IMR-90 (cell line): ENCODE results near the gene DSN1. TPM values are rescaled to one million over a fixed set of nuclear protein-coding genes. Genes with fewer than 3 reads are reported as not detected.

Experiments
- ATAC-seq: fragments of 200-7000 bp; cut with Tn5 transposase; 2 replicates; pipeline ENCODE4 v1.9.1; 2020; ENCODE audit warnings: low read depth, mild to moderate bottlenecking, moderate library complexity
- BruUV-seq: library from RNA; stranded (reverse); fragments of 400-500 nt; replicated peaks from 2 replicates; lab custom pipeline; 2021; lab: Mats Ljungman, UMichigan
- CTCF ChIA-PET: fragments of 300-600 bp; formaldehyde crosslinking; extraction: SDS; loops from one replicate; lab custom pipeline; 2021; ENCODE audit warnings: antibody characterized with exemption; lab: Yijun Ruan, JAX
- POLR2A ChIA-PET: fragments of 300-600 bp; sonication (Branson Sonifier 250); formaldehyde crosslinking; loops from one replicate; lab custom pipeline; 2022; ENCODE audit warnings: antibody characterized with exemption; ENCODE audit not compliant: unreplicated experiment; lab: Charles Lee
- DNase-seq: peaks from one replicate; pipeline ENCODE4 v3.0.0; 2013
- H2AFZ ChIP-seq: replicated peaks from 2 replicates; pipeline ENCODE3; 2013; ENCODE audit warnings: low read length, mild to moderate bottlenecking; ENCODE audit not compliant: poor library complexity
- H2AK5ac ChIP-seq: 2 replicates; pipeline ENCODE4 v1.6.1; 2013; ENCODE audit warnings: low read depth, low read length, inconsistent platforms
- H2AK9ac ChIP-seq: replicated peaks from 2 replicates; pipeline ENCODE3; 2013; ENCODE audit warnings: mild to moderate bottlenecking, low read depth, low read length, moderate library complexity; ENCODE audit not compliant: poor library complexity
- H2BK120ac ChIP-seq: 2 replicates; pipeline ENCODE4 v1.6.1; 2013; ENCODE audit warnings: low read depth, low read length, inconsistent platforms
- H2BK15ac ChIP-seq: 3 replicates; pipeline ENCODE4 v1.6.1; 2013; ENCODE audit warnings: low read depth, low read length, inconsistent platforms
- H2BK20ac ChIP-seq: 2 replicates; pipeline ENCODE4 v1.6.1; 2013; ENCODE audit warnings: low read depth, mild to moderate bottlenecking, inconsistent platforms, low read length, moderate library complexity
- H2BK5ac ChIP-seq: 2 replicates; pipeline ENCODE4 v1.6.1; 2013; ENCODE audit warnings: mild to moderate bottlenecking, low read depth, low read length, inconsistent platforms; ENCODE audit not compliant: poor library complexity, severe bottlenecking
- H3K14ac ChIP-seq: replicated peaks from 2 replicates; pipeline ENCODE4 v1.6.1; 2013; ENCODE audit warnings: low read depth, low read length, inconsistent platforms
- H3K18ac ChIP-seq: 2 replicates; pipeline ENCODE4 v1.6.1; 2013; ENCODE audit warnings: low read depth, low read length, control low read depth
- H3K23ac ChIP-seq: 2 replicates; pipeline ENCODE4 v1.6.1; 2013; ENCODE audit warnings: low read depth, low read length, inconsistent platforms
- H3K27ac ChIP-seq: 2 replicates; pipeline ENCODE4 v1.5.1; 2013; ENCODE audit warnings: mild to moderate bottlenecking, control low read depth, low read length; ENCODE audit not compliant: insufficient read depth
- H3K27me3 ChIP-seq: 2 replicates; pipeline ENCODE4 v1.6.1; 2013; ENCODE audit warnings: low read length; ENCODE audit not compliant: control insufficient read depth, insufficient read depth
- H3K36me3 ChIP-seq: 2 replicates; pipeline ENCODE4 v1.6.1; 2013; ENCODE audit warnings: low read length, mixed read lengths; ENCODE audit not compliant: control insufficient read depth, insufficient read depth
- H3K4ac ChIP-seq: 2 replicates; pipeline ENCODE4 v1.6.1; 2013; ENCODE audit warnings: low read depth, low read length, inconsistent platforms
- H3K4me1 ChIP-seq: 2 replicates; pipeline ENCODE4 v1.6.1; 2013; ENCODE audit warnings: low read length, mixed read lengths; ENCODE audit not compliant: control insufficient read depth, insufficient read depth
- H3K4me2 ChIP-seq: 2 replicates; pipeline ENCODE4 v1.6.1; 2013; ENCODE audit warnings: low read depth, mild to moderate bottlenecking, control low read depth, low read length, moderate library complexity
- H3K4me3 ChIP-seq: 2 replicates; pipeline ENCODE4 v1.5.1; 2013; ENCODE audit warnings: low read depth, mild to moderate bottlenecking, control low read depth, low read length, moderate library complexity; ENCODE audit not compliant: insufficient read depth
- H3K56ac ChIP-seq: 2 replicates; pipeline ENCODE4 v1.6.1; 2013; ENCODE audit warnings: low read length, inconsistent platforms; ENCODE audit not compliant: insufficient read depth; ENCODE audit errors: extremely low read depth
- H3K79me1 ChIP-seq, 2 experiments: 2 replicates each; pipeline ENCODE4 v1.6.1; 2013; ENCODE audit warnings: low read length in 2 of 2, inconsistent platforms in 1 of 2, low read depth in 1 of 2
- H3K9ac ChIP-seq: 2 replicates; pipeline ENCODE4 v1.6.1; 2013; ENCODE audit warnings: low read depth, low read length, control low read depth
- H3K9me1 ChIP-seq: 2 replicates; pipeline ENCODE4 v1.6.1; 2013; ENCODE audit warnings: low read length, inconsistent platforms; ENCODE audit not compliant: insufficient read depth
- H3K9me3 ChIP-seq: 2 replicates; pipeline ENCODE4 v1.6.1; 2013; ENCODE audit warnings: low read length; ENCODE audit not compliant: control insufficient read depth, insufficient read depth
- H4K20me1 ChIP-seq: 2 replicates; pipeline ENCODE4 v1.6.1; 2013; ENCODE audit warnings: low read length, inconsistent platforms; ENCODE audit not compliant: insufficient read depth
- H4K5ac ChIP-seq: 2 replicates; pipeline ENCODE4 v1.6.1; 2013; ENCODE audit warnings: mild to moderate bottlenecking, low read depth, low read length, control low read depth
- H4K8ac ChIP-seq, 2 experiments: 2 replicates each; pipeline ENCODE4 v1.6.1; 2013; ENCODE audit warnings: low read depth in 2 of 2, low read length in 2 of 2, control low read depth in 1 of 2, inconsistent platforms in 1 of 2
- H4K91ac ChIP-seq: 2 replicates; pipeline ENCODE4 v1.6.1; 2013; ENCODE audit warnings: low read depth, low read length, inconsistent platforms; ENCODE audit not compliant: insufficient read depth
- CEBPB ChIP-seq: IDR thresholded peaks from 2 replicates; pipeline ENCODE4 v1.6.1; 2012; ENCODE audit warnings: low read depth, low read length, improper control_type of control experiment
- SMC3 ChIP-seq: fragments of 150-350 bp; IDR thresholded peaks from 2 replicates; pipeline ENCODE4 v1.6.1; 2016; ENCODE audit warnings: low read depth, mild to moderate bottlenecking, antibody characterized with exemption, low read length, moderate library complexity
- WGBS, 2 experiments: methylation state at CpG; one replicate each; pipeline versions ENCODE4 v1.1.5 to v1.1.7; 2013; ENCODE audit warnings: missing lambda C conversion rate in 2 of 2; ENCODE audit not compliant: insufficient read length in 1 of 2; ENCODE audit errors: extremely low coverage in 2 of 2; 5-methylcytosine and 5-hydroxymethylcytosine counted together
- dilution Hi-C: fragments of 300-500 bp; cut with HindIII; formaldehyde crosslinking; loops from one replicate; pipeline ENCODE4 v1.14.3; 2018; ENCODE audit warnings: low sequenced_read_pairs; ENCODE audit not compliant: unreplicated experiment
- in situ Hi-C: fragments of 300-500 bp; cut with MboI; formaldehyde crosslinking; loops from 3 replicates; pipeline ENCODE4 v1.14.3; 2019; ENCODE audit warnings: low sequenced_read_pairs, inconsistent platforms, mixed read lengths
- intact Hi-C: fragments of 100-400 bp; cut with micrococcal nuclease; formaldehyde crosslinking; loops from 2 replicates; pipeline ENCODE4 v1.10.0; 2022
- polyA plus RNA-seq, 3 experiments: library from polyadenylated mRNA; depleted of rRNA; stranded (reverse); fragments of >200 nt; gene quantifications; 2 replicates each; pipeline ENCODE4 v1.2.3, GENCODE V29; 2012; ENCODE audit warnings: low replicate concordance in 1 of 3
- total RNA-seq: library from RNA; depleted of rRNA; stranded (reverse); fragments of >200 nt; gene quantifications from 2 replicates; pipeline ENCODE4 v1.2.3, GENCODE V29; 2012

Gene DSN1
- total and polyA plus RNA-seq, 2 of the 4 experiments (the other 2 are of a cell fraction), result 10.5 to 16.3 TPM

- no peak overlapping the region for H3K4ac ChIP-seq
- in situ Hi-C loops, result no loop called here
- H3K36me3 ChIP-seq, result peaks cover 6% of the 10 kb centered on the region
- no peak overlapping the region for H2BK120ac ChIP-seq
- H3K9me1 ChIP-seq, result no peaks in the 10 kb centered on the region
- no peaks in the 10 kb centered on the region for H3K9me3 ChIP-seq
- H2BK15ac ChIP-seq, result no peak overlapping the region
- DNase-seq (peak; percentile 51), ATAC-seq (no peak)
- no peaks in the 10 kb centered on the region for H3K27me3 ChIP-seq
- dilution Hi-C loops, result no loop called here
- no peak overlapping the region for H3K23ac ChIP-seq
- peak overlapping the region; percentile 49; the same call in 1 of the 2 replicates for H3K4me2 ChIP-seq
- no peak overlapping the region for H2BK20ac ChIP-seq
- ChIA-PET POLR2A (no interaction called here), CTCF (interaction anchor here (0.8 to 1.3 kb wide), 2 partner anchors 14 to 87 kb away, joined by 3 to 4 read pairs; no protein-coding TSS in a partner anchor)
- no peak overlapping the region for H4K91ac ChIP-seq
- no peak overlapping the region for H2AK5ac ChIP-seq
- no peak overlapping the region for H4K5ac ChIP-seq
- peak overlapping the region; percentile 48; the same call in 1 of the 2 replicates for H3K27ac ChIP-seq
- H3K18ac ChIP-seq, result no peak overlapping the region
- no peak overlapping the region for H3K14ac ChIP-seq
- H4K8ac ChIP-seq, result peak overlapping the region in 1 of 2 experiments; percentile 37; a peak in 3 of 4 replicates
- no peak overlapping the region for H3K4me3 ChIP-seq
- TF ChIP-seq SMC3 (no peak), CEBPB (peak; percentile 54; the same call in 1 of the 2 replicates)
- H2AK9ac ChIP-seq, result no peak overlapping the region
- no peak overlapping the region; the same call in 1 of the 2 replicates for H3K9ac ChIP-seq
- no peak overlapping the region for H2BK5ac ChIP-seq
- intact Hi-C loops, result no loop called here
- H3K56ac ChIP-seq, result 0 out of 2 replicates have a peak overlapping the region, but pooled peaks have one; percentile 17
- no peak overlapping the region for H2AFZ ChIP-seq
- peaks cover 6% of the 10 kb centered on the region; the same call in 1 of the 2 replicates for H3K4me1 ChIP-seq
- H4K20me1 ChIP-seq, result no peaks in the 10 kb centered on the region
- BruUV-seq, result no TSS peak
- no CpG with 5 or more reads among the region's 5 CpGs for WGBS, 2 experiments
- peaks cover 4 to 19% of the 10 kb centered on the region in 2 experiments; a peak in 3 of 4 replicates for H3K79me1 ChIP-seq
These were observed 4.7 kb downstream of the DSN1 start for GRCh38 chr20:36768768-36769430.
